Mucosa of descending colon (tissue), 3 donors: Measurements from ENCODE around the gene SBDS. TPM values are rescaled to one million over a fixed set of nuclear protein-coding genes. Genes with fewer than 3 reads are reported as not detected.

ENCODE experiments used
- total RNA-seq, 3 donors: library from RNA; stranded (reverse); fragmentation: NEBNext Ultra II Directional in 2 of 3; extraction: Animal tissue kit (Norgen Biotek cat#: 25700) in 2 of 3; gene quantifications; one replicate each; pipeline versions ENCODE4 v1.2.1 to v1.2.4, GENCODE V29; 2021 to 2023
- donor health status: DM: no; HTN: no; CAD: no; lungs with moderate emphysema.
- donor health status: DM: no; HTN: no; CAD: no.
- donor health status: DM: no; HTN: yes; CAD: no.

The SBDS gene
- total RNA-seq, 3 donors from 2014 or later = 129 to 153 (median 134) TPM

Other genes with a start within 250 kb of the SBDS start
- 100 to 1,000 TPM; 101 to 130 (median 111) TPM for gene TMEM248, start 74.4 kb downstream of the SBDS start, total RNA-seq
- gene TYW1, start 1.2 kb upstream of the SBDS start, total RNA-seq = 10 to 100 TPM; 14.6 to 19.0 (median 16.6) TPM